Muscle layer of colon (tissue), 2 donors: Measurements from ENCODE around the gene TXLNB.
"Not testable (repeated sequence)": the region's sequence is repeated elsewhere in the genome, so short reads cannot be mapped to it uniquely, and the experiment has no call there.

Experiments used
- H3K27ac ChIP-seq: one replicate; pipeline ENCODE4 v1.7.0; 2013; ENCODE audit warnings: low read depth, mild to moderate bottlenecking, low read length, moderate library complexity
- H3K27me3 ChIP-seq, 2 donors: one replicate each; pipeline ENCODE4 v1.7.0; 2013; ENCODE audit warnings: low read length in 2 of 2, mild to moderate bottlenecking in 2 of 2; ENCODE audit not compliant: insufficient read depth in 2 of 2, control insufficient read depth in 1 of 2
- H3K36me3 ChIP-seq: one replicate; pipeline ENCODE4 v1.7.0; 2013; ENCODE audit warnings: mild to moderate bottlenecking, low read length; ENCODE audit not compliant: insufficient read depth
- H3K4me1 ChIP-seq: one replicate; pipeline ENCODE4 v1.7.0; 2013; ENCODE audit warnings: mild to moderate bottlenecking, low read length; ENCODE audit not compliant: insufficient read depth
- H3K4me3 ChIP-seq, 2 donors: one replicate each; pipeline ENCODE4 v1.7.0; 2013; ENCODE audit warnings: low read length in 2 of 2, low read depth in 1 of 2, mild to moderate bottlenecking in 1 of 2, moderate library complexity in 1 of 2
- H3K9ac ChIP-seq: one replicate; pipeline ENCODE4 v1.7.0; 2013; ENCODE audit warnings: low read length
- H3K9me3 ChIP-seq: one replicate; pipeline ENCODE4 v1.7.0; 2013; ENCODE audit warnings: mild to moderate bottlenecking, low read length
- donor health status: abdominal sarcoma.
- donor health status: Adenocarcinoma of cecum.

Gene TXLNB

DNA sequence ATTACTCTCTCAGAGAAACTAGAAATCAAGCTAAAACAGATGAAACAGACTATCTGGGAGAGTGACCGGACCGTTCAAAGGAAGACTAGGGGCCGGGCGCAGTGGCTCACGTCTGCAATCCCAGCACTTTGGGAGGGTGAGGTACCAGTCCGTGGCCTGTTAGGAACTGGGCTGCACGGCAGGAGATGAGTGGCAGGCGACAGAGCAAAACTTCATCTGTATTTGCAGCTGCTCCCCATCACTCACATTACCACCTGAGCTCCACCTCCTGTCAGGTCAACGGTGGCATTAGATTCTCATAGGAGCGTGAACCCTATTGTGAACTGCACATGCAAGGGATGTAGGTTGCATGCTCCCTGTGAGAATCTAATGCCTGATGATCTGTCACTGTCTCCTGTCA lies 5.4 kb downstream of the TXLNB start:
- H3K27me3 ChIP-seq, H3K36me3 ChIP-seq, H3K9ac ChIP-seq, H3K4me3 ChIP-seq, H3K27ac ChIP-seq, H3K9me3 ChIP-seq: not testable (repeated sequence)
- peaks cover 11% of the 10 kb centered on the region for H3K4me1 ChIP-seq

- H3K27ac ChIP-seq, result no peak overlapping the region
These were observed 6.2 kb downstream of the TXLNB start for GRCh38 chr6:139285590-139285989.

GRCh38 chr6:139284789-139285188 lies 7.0 kb downstream of the TXLNB start:
- Histone ChIP-seq H3K9ac (no peak overlapping the region), H3K27me3 (no peaks in the 10 kb centered on the region), H3K9me3 (no peaks in the 10 kb centered on the region), H3K4me1 (no peaks in the 10 kb centered on the region), H3K36me3 (no peaks in the 10 kb centered on the region), H3K27ac (no peak overlapping the region), H3K4me3 (no peak overlapping the region)

More at GRCh38 chr6:139285590-139285989, 6.2 kb downstream of the TXLNB start:
- H3K4me1 ChIP-seq, result peaks cover 3% of the 10 kb centered on the region
- H3K36me3 ChIP-seq, result no peaks in the 10 kb centered on the region
- no peak overlapping the region for H3K4me3 ChIP-seq
- no peak overlapping the region for H3K9ac ChIP-seq
- no peaks in the 10 kb centered on the region for H3K27me3 ChIP-seq
- H3K9me3 ChIP-seq, result no peaks in the 10 kb centered on the region

GRCh38 chr6:139282684-139283083 lies 9.1 kb downstream of the TXLNB start:
- H3K36me3 ChIP-seq, result no peaks in the 10 kb centered on the region

GRCh38 chr6:139278190-139278589 lies 13.6 kb downstream of the TXLNB start:
- no peak overlapping the region for H3K4me3 ChIP-seq
- no peaks in the 10 kb centered on the region for H3K27me3 ChIP-seq
- H3K4me1 ChIP-seq, result no peaks in the 10 kb centered on the region
- H3K36me3 ChIP-seq, result no peaks in the 10 kb centered on the region
- H3K9ac ChIP-seq, result no peak overlapping the region
- H3K9me3 ChIP-seq, result no peaks in the 10 kb centered on the region
- H3K27ac ChIP-seq, result no peak overlapping the region

More at GRCh38 chr6:139282684-139283083, 9.1 kb downstream of the TXLNB start:
- no peak overlapping the region for H3K27ac ChIP-seq
- H3K4me3 ChIP-seq, result no peak overlapping the region
- no peaks in the 10 kb centered on the region for H3K9me3 ChIP-seq
- H3K27me3 ChIP-seq, result no peaks in the 10 kb centered on the region
- H3K9ac ChIP-seq, result no peak overlapping the region
- H3K4me1 ChIP-seq, result no peaks in the 10 kb centered on the region

DNA sequence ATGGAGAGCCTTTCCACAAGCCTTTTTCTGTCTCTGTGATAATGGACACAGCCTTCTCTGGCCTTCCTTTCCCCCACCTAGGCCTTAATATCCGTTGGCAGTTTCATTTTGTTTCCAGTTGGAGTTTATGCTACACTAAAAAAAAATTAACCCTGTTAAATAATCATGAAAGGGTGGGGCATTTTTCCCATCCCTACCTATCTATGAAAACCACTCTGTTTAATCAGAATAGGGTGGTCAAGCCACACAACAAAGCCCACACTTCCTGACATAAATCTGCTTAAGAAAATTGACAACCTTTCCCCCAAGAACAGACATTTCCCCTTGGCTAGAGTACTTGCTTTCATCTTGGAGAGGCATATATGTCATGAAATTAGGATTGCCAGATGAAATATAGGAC lies 14.2 kb downstream of the TXLNB start:
- Histone ChIP-seq H3K9ac (no peak overlapping the region), H3K27me3 (no peaks in the 10 kb centered on the region), H3K4me1 (no peaks in the 10 kb centered on the region), H3K36me3 (no peaks in the 10 kb centered on the region), H3K4me3 (no peak overlapping the region), H3K27ac (no peak overlapping the region), H3K9me3 (no peaks in the 10 kb centered on the region)

DNA sequence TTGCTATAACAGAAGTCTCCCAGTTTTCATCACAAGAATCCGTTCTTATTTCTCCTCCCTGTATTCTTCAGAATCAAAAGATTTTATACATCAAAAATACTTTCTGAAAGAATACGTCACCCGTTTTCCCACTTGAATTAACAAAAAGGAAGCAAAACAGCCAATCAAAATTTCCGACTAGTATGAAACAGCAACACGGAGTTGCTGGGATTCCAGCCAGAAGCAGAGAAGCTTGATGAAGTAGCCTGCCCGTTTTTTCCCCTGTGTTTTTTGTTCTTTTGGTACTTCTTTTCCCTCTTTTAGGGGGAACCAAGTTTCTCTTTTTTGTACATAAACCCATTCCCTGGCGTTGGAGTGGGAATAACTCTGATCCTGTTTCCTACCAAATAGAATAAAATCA lies 14.6 kb downstream of the TXLNB start:
- no peaks in the 10 kb centered on the region for H3K27me3 ChIP-seq
- no peak overlapping the region for H3K27ac ChIP-seq
- H3K9ac ChIP-seq, result no peak overlapping the region
- no peaks in the 10 kb centered on the region for H3K36me3 ChIP-seq
- no peak overlapping the region for H3K4me3 ChIP-seq
- H3K4me1 ChIP-seq, result no peaks in the 10 kb centered on the region
- H3K9me3 ChIP-seq, result no peaks in the 10 kb centered on the region

GRCh38 chr6:139275279-139276055 lies 16.3 kb downstream of the TXLNB start:
- Histone ChIP-seq H3K4me3 (no peak overlapping the region), H3K36me3 (no peaks in the 10 kb centered on the region), H3K27ac (no peak overlapping the region), H3K9ac (no peak overlapping the region), H3K9me3 (no peaks in the 10 kb centered on the region), H3K27me3 (no peaks in the 10 kb centered on the region), H3K4me1 (no peaks in the 10 kb centered on the region)

- H3K27me3 ChIP-seq, result no peaks in the 10 kb centered on the region
- H3K4me1 ChIP-seq, result no peaks in the 10 kb centered on the region
- H3K36me3 ChIP-seq, result no peaks in the 10 kb centered on the region
- H3K27ac ChIP-seq, result no peak overlapping the region
- H3K9me3 ChIP-seq, result no peaks in the 10 kb centered on the region
- H3K9ac ChIP-seq, result no peak overlapping the region
- no peak overlapping the region for H3K4me3 ChIP-seq
These were observed 20.7 kb downstream of the TXLNB start for GRCh38 chr6:139271056-139271455.

DNA sequence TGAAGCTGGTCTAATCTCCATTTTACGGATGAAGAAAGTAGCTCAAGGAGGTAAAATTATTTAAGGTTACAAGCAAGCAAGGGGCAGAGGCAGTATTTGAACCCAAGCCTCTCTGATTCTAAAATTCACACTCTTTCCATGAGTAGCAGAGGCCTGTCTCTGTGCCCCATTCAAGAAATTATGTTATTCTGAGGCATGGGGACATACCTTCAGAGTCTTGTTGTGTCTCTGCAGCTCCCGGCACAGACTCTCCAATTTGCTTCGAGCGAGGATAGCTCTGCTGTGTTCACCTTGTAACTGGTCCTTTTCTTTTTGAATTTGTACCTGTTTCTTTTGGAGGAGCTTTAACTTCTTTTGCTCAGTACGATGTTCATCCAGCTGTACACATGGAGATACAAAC lies 21.5 kb downstream of the TXLNB start:
- Histone ChIP-seq H3K4me3 (no peak overlapping the region), H3K4me1 (no peaks in the 10 kb centered on the region), H3K27me3 (no peaks in the 10 kb centered on the region), H3K27ac (no peak overlapping the region), H3K9ac (no peak overlapping the region), H3K36me3 (no peaks in the 10 kb centered on the region), H3K9me3 (no peaks in the 10 kb centered on the region)

- H3K27ac ChIP-seq, result no peak overlapping the region
- no peaks in the 10 kb centered on the region for H3K27me3 ChIP-seq
- no peak overlapping the region for H3K4me3 ChIP-seq
- H3K36me3 ChIP-seq, result no peaks in the 10 kb centered on the region
- H3K9ac ChIP-seq, result no peak overlapping the region
- H3K9me3 ChIP-seq, result no peaks in the 10 kb centered on the region
- H3K4me1 ChIP-seq, result no peaks in the 10 kb centered on the region
These were observed 26.1 kb downstream of the TXLNB start for GRCh38 chr6:139265512-139266190.
